K562 (cell line): ENCODE measurements around the gene DOCK7. TPM values are rescaled to one million over a fixed set of nuclear protein-coding genes. Genes with fewer than 3 reads are reported as not detected.

Source experiments
- AFF1 ChIP-seq, 2 experiments: fragments of 450-650 bp; IDR thresholded peaks; 2 replicates each; pipeline ENCODE4 v1.6.1; 2018; ENCODE audit warnings: mild to moderate bottlenecking in 2 of 2, low read depth in 1 of 2; ENCODE audit not compliant: partially characterized antibody in 2 of 2
- ARID3A ChIP-seq: IDR thresholded peaks from 2 replicates; pipeline ENCODE4 v1.6.1; 2012; ENCODE audit warnings: low read depth, low read length, improper control_type of control experiment, borderline replicate concordance
- CAMTA2 ChIP-seq: fragments of 250-450 bp; sonication (Bioruptor Pico); conservative IDR thresholded peaks from 2 replicates; pipeline ENCODE4 v1.5.1; 2022
- ESRRA ChIP-seq: fragments of 450-650 bp; IDR thresholded peaks from 2 replicates; pipeline ENCODE4 v1.6.1; 2014; ENCODE audit warnings: low read depth, mild to moderate bottlenecking, moderate library complexity, borderline replicate concordance
- HNRNPLL ChIP-seq: fragments of 200-400 bp; formaldehyde crosslinking; IDR thresholded peaks from 2 replicates; pipeline ENCODE4 v1.6.1; 2017; ENCODE audit warnings: low read length, low read depth, mild to moderate bottlenecking; ENCODE audit not compliant: poor library complexity, severe bottlenecking
- MAZ ChIP-seq, 2 experiments: fragments of 450-650 bp in 1 of 2; sonication (generic) in 1 of 2; formaldehyde crosslinking; IDR thresholded peaks in 1 of 2; conservative IDR thresholded peaks in 1 of 2; 2 replicates each; pipeline versions ENCODE4 v1.4.0 to v1.5.0; 2020; ENCODE audit warnings: mild to moderate bottlenecking in 1 of 2, missing genetic modification reagents in 1 of 2
- MITF ChIP-seq: IDR thresholded peaks from 2 replicates; pipeline ENCODE4 v1.6.1; 2014; ENCODE audit warnings: antibody characterized with exemption
- NCOA2 ChIP-seq, 2 experiments: fragments of 450-650 bp; IDR thresholded peaks; 2 replicates each; pipeline ENCODE4 v1.6.1; 2018; ENCODE audit warnings: mild to moderate bottlenecking in 2 of 2, moderate library complexity in 1 of 2; ENCODE audit not compliant: partially characterized antibody in 2 of 2
- NR4A1 ChIP-seq, 2 experiments: fragments of 250-450 bp in 1 of 2; fragments of 450-650 bp in 1 of 2; sonication (Bioruptor Pico) in 1 of 2; IDR thresholded peaks; 2 replicates each; pipeline versions ENCODE4 v1.4.0 to v1.6.1; 2016 to 2020; ENCODE audit warnings: mild to moderate bottlenecking in 2 of 2, missing compliant biosample characterization in 1 of 2, missing genetic modification characterization in 1 of 2, moderate library complexity in 1 of 2
- PRMT5 ChIP-seq: sonication (generic); formaldehyde crosslinking; IDR thresholded peaks from 2 replicates; pipeline ENCODE4 v1.5.0; 2020; ENCODE audit warnings: missing genetic modification reagents
- PURB ChIP-seq: sonication (generic); formaldehyde crosslinking; IDR thresholded peaks from 2 replicates; pipeline ENCODE4 v1.9.0; 2021; ENCODE audit warnings: low read depth, mild to moderate bottlenecking, missing genetic modification reagents
- ZNF143 ChIP-seq: sonication (generic); formaldehyde crosslinking; IDR thresholded peaks from 2 replicates; pipeline ENCODE4 v1.9.0; 2022; ENCODE audit warnings: mild to moderate bottlenecking, missing genetic modification reagents
- ZNF384 ChIP-seq: IDR thresholded peaks from 2 replicates; pipeline ENCODE4 v1.6.1; 2012; ENCODE audit warnings: low read depth, low read length, improper control_type of control experiment
- ZNF592 ChIP-seq: fragments of 450-650 bp; IDR thresholded peaks from 2 replicates; pipeline ENCODE4 v1.6.1; 2017; ENCODE audit warnings: antibody characterized with exemption, mild to moderate bottlenecking
- polyA plus RNA-seq, 8 experiments: library from polyadenylated mRNA; depleted of rRNA in 4 of 8; stranded (reverse) in 5 of 8; unstranded in 3 of 8; fragments of >200 nt; fragmentation: Nextera tagmentation in 2 of 8; fragmentation: Illumina TruSeq in 1 of 8; extraction: Ambion mirVana in 2 of 8; extraction: Trizol in 1 of 8; gene quantifications; 2 replicates each; pipeline versions ENCODE4 v1.2.1 to v1.2.3, GENCODE V29; 2011 to 2014; ENCODE audit warnings: inconsistent platforms in 1 of 8, missing spikeins in 1 of 8
- total RNA-seq, 7 experiments: library from RNA; depleted of rRNA in 6 of 7; stranded (reverse); fragments of >200 nt in 6 of 7; fragmentation: Illumina TruSeq in 2 of 7; extraction: Trizol in 2 of 7; gene quantifications; 2 replicates each; pipeline versions ENCODE4 v1.2.1 to v1.2.3, GENCODE V29; 2011 to 2021; ENCODE audit warnings: low replicate concordance in 1 of 7

The DOCK7 gene
- total and polyA plus RNA-seq, 9 of the 15 experiments (the other 6 are each of a cell fraction or from before 2014, with no cell fraction given): 4.9 to 35.1 (median 12.6) TPM

GRCh38 chr1:62687903-62688686 lies at the start of gene DOCK7 (continued):
- TF ChIP-seq MITF (no peak), PURB (CRISPR knock-in tag) (no peak), NR4A1 (CRISPR knock-in tag; IDR thresholded peaks at IDR 0.05) (no peak), NR4A1 (tag; IDR thresholded peaks at IDR 0.05) (no peak), AFF1 (IDR thresholded peaks at IDR 0.05; ENCODE audit: low read depth in 1 of 2, partially characterized antibody in 2 of 2) (peak in 1 of 2 experiments; percentile 45), ZNF143 (no peak), CAMTA2 (no peak), ESRRA (no peak), MAZ (CRISPR knock-in tag; conservative IDR thresholded peaks at IDR 0.05 in 1 of 2, IDR thresholded peaks at IDR 0.05 in 1 of 2) (peak; percentile 61 to 67; a peak in 2 of 4 replicates), ZNF384 (no peak), ZNF592 (peak; percentile 32; the same call in 1 of the 2 replicates), ARID3A (no peak), PRMT5 (CRISPR knock-in tag) (no peak), NCOA2 (IDR thresholded peaks at IDR 0.05; ENCODE audit: partially characterized antibody in 2 of 2) (no peak), HNRNPLL (no peak)
